ENCODE data around the gene PLAU. TPM values are rescaled to one million over a fixed set of nuclear protein-coding genes. Genes with fewer than 3 reads are reported as not detected.

PLAU gene
- total and polyA plus RNA-seq, 2 of the 4 experiments (the other 2 are of a cell fraction) = 123 to 283 TPM

- TF ChIP-seq, protein P1, sequence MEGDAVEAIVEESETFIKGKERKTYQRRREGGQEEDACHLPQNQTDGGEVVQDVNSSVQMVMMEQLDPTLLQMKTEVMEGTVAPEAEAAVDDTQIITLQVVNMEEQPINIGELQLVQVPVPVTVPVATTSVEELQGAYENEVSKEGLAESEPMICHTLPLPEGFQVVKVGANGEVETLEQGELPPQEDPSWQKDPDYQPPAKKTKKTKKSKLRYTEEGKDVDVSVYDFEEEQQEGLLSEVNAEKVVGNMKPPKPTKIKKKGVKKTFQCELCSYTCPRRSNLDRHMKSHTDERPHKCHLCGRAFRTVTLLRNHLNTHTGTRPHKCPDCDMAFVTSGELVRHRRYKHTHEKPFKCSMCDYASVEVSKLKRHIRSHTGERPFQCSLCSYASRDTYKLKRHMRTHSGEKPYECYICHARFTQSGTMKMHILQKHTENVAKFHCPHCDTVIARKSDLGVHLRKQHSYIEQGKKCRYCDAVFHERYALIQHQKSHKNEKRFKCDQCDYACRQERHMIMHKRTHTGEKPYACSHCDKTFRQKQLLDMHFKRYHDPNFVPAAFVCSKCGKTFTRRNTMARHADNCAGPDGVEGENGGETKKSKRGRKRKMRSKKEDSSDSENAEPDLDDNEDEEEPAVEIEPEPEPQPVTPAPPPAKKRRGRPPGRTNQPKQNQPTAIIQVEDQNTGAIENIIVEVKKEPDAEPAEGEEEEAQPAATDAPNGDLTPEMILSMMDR (conservative IDR thresholded peaks at IDR 0.05; ENCODE audit: low read depth, low read length) = no peak
Measured at GRCh38 chr10:73950155-73950948, 39.4 kb downstream of the PLAU start (continued).

DNA sequence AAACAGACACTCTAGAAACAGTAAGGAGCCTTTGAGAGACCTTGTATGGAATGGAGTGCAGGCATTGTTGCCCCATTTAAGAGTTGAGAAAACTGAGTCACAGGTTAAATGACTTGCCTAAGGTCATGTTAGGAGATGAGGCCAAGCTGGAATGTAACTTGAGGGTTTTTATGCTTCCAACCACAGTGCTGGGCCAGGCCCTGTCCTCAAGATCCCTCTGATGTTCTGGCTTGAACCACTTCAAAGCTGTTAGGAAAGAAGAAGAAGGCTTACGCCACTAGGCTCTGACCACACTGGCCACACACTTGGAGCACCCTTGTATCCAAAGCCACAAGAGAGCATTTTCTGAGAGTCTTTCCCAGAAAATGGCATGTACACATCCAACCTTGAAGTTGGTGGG, 42.7 kb downstream of the PLAU start:
- dilution Hi-C loops (cut with HindIII; ENCODE audit: low sequenced_read_pairs, unreplicated experiment) = no loop called here
- H2BK120ac ChIP-seq (ENCODE audit: low read depth, low read length) = peak overlapping the region; percentile 35; the same call in 1 of the 2 replicates
- no peak overlapping the region for H3K4me2 ChIP-seq (ENCODE audit: low read depth, low read length)
- H4K20me1 ChIP-seq (ENCODE audit: insufficient read depth, low read length) = no peaks in the 10 kb centered on the region
- H4K8ac ChIP-seq (ENCODE audit: low read depth in 2 of 2, low read length in 2 of 2) = no peak overlapping the region
- H2BK15ac ChIP-seq (ENCODE audit: low read depth, low read length) = peak overlapping the region; percentile 54; the same call in 2 of the 3 replicates
- ATAC-seq (ENCODE audit: low read depth) (no peak), DNase-seq (no peak)
- H3K36me3 ChIP-seq (ENCODE audit: control insufficient read depth, insufficient read depth, low read length) = no peaks in the 10 kb centered on the region
- peaks cover 21% of the 10 kb centered on the region for H3K9me1 ChIP-seq (ENCODE audit: insufficient read depth, low read length)
- no peaks in the 10 kb centered on the region for H3K27me3 ChIP-seq (ENCODE audit: control insufficient read depth, insufficient read depth, low read length)
- H3K9ac ChIP-seq (ENCODE audit: low read depth, low read length) = no peak overlapping the region
- peak overlapping the region; percentile 4 for H3K14ac ChIP-seq (replicated peaks; ENCODE audit: low read depth, low read length)
- H3K9me3 ChIP-seq (ENCODE audit: control insufficient read depth, insufficient read depth, low read length) = no peaks in the 10 kb centered on the region
- CTCF ChIA-PET = interaction anchor here (0.6 to 1.0 kb wide), 3 partner anchors 12 to 108 kb away, joined by 3 to 4 read pairs (median 3); no protein-coding TSS in a partner anchor
- peaks cover 0 to 10% of the 10 kb centered on the region in 2 experiments; a peak in 2 of 4 replicates for H3K79me1 ChIP-seq (ENCODE audit: low read depth in 1 of 2, low read length in 2 of 2)
- H2AK5ac ChIP-seq (ENCODE audit: low read depth, low read length) = peak overlapping the region; percentile 57; the same call in 1 of the 2 replicates
- H3K23ac ChIP-seq (ENCODE audit: low read depth, low read length) = no peak overlapping the region; the same call in 1 of the 2 replicates
- peaks cover 16% of the 10 kb centered on the region for H3K4me1 ChIP-seq (ENCODE audit: control insufficient read depth, insufficient read depth, low read length)
- H4K5ac ChIP-seq (ENCODE audit: low read depth, low read length) = no peak overlapping the region
- no CpG with 5 or more reads among the region's 1 CpG for WGBS, 2 experiments (ENCODE audit: extremely low coverage in 2 of 2, insufficient read length in 1 of 2)
- no peak overlapping the region for H3K18ac ChIP-seq (ENCODE audit: low read depth, low read length)
- POLR2A ChIA-PET (ENCODE audit: unreplicated experiment) = no interaction called here
- no peak overlapping the region for H2BK5ac ChIP-seq (ENCODE audit: low read depth, low read length, poor library complexity, severe bottlenecking)
- H3K27ac ChIP-seq (ENCODE audit: insufficient read depth, low read length) = no peak overlapping the region
- peak overlapping the region; percentile 41 for H2AFZ ChIP-seq (replicated peaks; ENCODE audit: low read length, poor library complexity)
- intact Hi-C loops (cut with micrococcal nuclease) = no loop called here
- H2BK20ac ChIP-seq (ENCODE audit: low read depth, low read length) = peak overlapping the region; percentile 8; the same call in 1 of the 2 replicates
- H4K91ac ChIP-seq (ENCODE audit: insufficient read depth, low read depth, low read length) = peak overlapping the region; percentile 12
- peak overlapping the region; percentile 34 for H2AK9ac ChIP-seq (replicated peaks; ENCODE audit: low read depth, low read length, poor library complexity)
- no peak overlapping the region for H3K4me3 ChIP-seq (ENCODE audit: insufficient read depth, low read depth, low read length)
- BruUV-seq (replicated peaks) = no TSS peak
- H3K56ac ChIP-seq (ENCODE audit: extremely low read depth, insufficient read depth, low read length) = no peak overlapping the region
- H3K4ac ChIP-seq (ENCODE audit: low read depth, low read length) = peak overlapping the region; percentile 19
- in situ Hi-C loops (cut with MboI; ENCODE audit: low sequenced_read_pairs) = no loop called here
- TF ChIP-seq CEBPB (IDR thresholded peaks at IDR 0.05; ENCODE audit: low read depth, low read length) (no peak), MXI1 (IDR thresholded peaks at IDR 0.05; ENCODE audit: borderline replicate concordance, low read depth, low read length) (no peak), CHD1 (IDR thresholded peaks at IDR 0.05; ENCODE audit: low read depth, low read length) (no peak), MAZ (IDR thresholded peaks at IDR 0.05; ENCODE audit: borderline replicate concordance, low read depth, low read length) (no peak), RFX5 (IDR thresholded peaks at IDR 0.05; ENCODE audit: low read depth, low read length) (no peak), SMC3 (IDR thresholded peaks at IDR 0.05; ENCODE audit: low read depth, low read length) (no peak), ELK1 (IDR thresholded peaks at IDR 0.05; ENCODE audit: borderline replicate concordance, low read depth, low read length) (no peak), BHLHE40 (IDR thresholded peaks at IDR 0.05; ENCODE audit: low read depth, low read length) (no peak), MAFK (IDR thresholded peaks at IDR 0.05; ENCODE audit: low read depth, low read length) (no peak), FOS (IDR thresholded peaks at IDR 0.05; ENCODE audit: low read depth, low read length) (no peak)
- TF ChIP-seq, protein P2, sequence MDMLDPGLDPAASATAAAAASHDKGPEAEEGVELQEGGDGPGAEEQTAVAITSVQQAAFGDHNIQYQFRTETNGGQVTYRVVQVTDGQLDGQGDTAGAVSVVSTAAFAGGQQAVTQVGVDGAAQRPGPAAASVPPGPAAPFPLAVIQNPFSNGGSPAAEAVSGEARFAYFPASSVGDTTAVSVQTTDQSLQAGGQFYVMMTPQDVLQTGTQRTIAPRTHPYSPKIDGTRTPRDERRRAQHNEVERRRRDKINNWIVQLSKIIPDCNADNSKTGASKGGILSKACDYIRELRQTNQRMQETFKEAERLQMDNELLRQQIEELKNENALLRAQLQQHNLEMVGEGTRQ (IDR thresholded peaks at IDR 0.05; ENCODE audit: low read depth, low read length) = no peak
